Measurements from ENCODE around the gene NKD1.

DNA sequence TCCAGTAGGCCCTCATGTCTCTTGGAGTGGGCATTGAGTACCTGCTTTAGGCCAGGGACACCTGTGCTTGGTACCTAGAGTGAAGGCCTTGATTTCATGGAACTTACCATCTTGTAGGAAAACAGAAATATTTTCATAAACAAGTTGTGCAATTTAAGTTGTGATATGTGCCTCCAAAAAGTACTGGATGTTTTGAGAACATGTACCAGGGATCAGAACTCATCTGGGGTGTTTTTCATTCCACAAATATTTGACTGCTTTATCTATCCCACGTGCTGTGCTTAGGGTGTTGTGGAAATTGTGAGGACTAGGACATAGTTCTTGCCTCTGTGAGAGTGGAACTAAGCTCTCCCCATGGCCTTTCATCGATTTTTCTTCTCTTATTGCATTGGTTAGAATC lies 8.8 kb downstream of the NKD1 start:
- TF ChIP-seq, protein P1, sequence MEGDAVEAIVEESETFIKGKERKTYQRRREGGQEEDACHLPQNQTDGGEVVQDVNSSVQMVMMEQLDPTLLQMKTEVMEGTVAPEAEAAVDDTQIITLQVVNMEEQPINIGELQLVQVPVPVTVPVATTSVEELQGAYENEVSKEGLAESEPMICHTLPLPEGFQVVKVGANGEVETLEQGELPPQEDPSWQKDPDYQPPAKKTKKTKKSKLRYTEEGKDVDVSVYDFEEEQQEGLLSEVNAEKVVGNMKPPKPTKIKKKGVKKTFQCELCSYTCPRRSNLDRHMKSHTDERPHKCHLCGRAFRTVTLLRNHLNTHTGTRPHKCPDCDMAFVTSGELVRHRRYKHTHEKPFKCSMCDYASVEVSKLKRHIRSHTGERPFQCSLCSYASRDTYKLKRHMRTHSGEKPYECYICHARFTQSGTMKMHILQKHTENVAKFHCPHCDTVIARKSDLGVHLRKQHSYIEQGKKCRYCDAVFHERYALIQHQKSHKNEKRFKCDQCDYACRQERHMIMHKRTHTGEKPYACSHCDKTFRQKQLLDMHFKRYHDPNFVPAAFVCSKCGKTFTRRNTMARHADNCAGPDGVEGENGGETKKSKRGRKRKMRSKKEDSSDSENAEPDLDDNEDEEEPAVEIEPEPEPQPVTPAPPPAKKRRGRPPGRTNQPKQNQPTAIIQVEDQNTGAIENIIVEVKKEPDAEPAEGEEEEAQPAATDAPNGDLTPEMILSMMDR (conservative IDR thresholded peaks at IDR 0.05; ENCODE audit: low read length) = no peak
- TF ChIP-seq EZH2phosphoT487 (IDR thresholded peaks at IDR 0.05; ENCODE audit: borderline replicate concordance) = no peak

Data from Loucy (cell line).